ENCODE data around the gene ATP8A2.
A peak's percentile ranks its signal among the peaks of the same experiment; 100 is the strongest.

The ATP8A2 gene

GRCh38 chr13:25881136-25881926 is 509.6 kb downstream of the ATP8A2 start:
- H3K36me3 ChIP-seq (ENCODE audit: control insufficient read depth, insufficient read depth, low read length), result no peaks in the 10 kb centered on the region
- no peaks in the 10 kb centered on the region for H3K9me3 ChIP-seq (ENCODE audit: control insufficient read depth, low read length)
- H3K27ac ChIP-seq, result no peak overlapping the region
- no peaks in the 10 kb centered on the region for H3K79me2 ChIP-seq
- no peak overlapping the region for H3K4me3 ChIP-seq (ENCODE audit: low read depth, low read length)
- H3K4me2 ChIP-seq (ENCODE audit: low read length), result no peak overlapping the region
- no peaks in the 10 kb centered on the region for H3K27me3 ChIP-seq (ENCODE audit: control insufficient read depth, insufficient read depth, low read length)
- no peak overlapping the region for H2AFZ ChIP-seq
- no peaks in the 10 kb centered on the region for H3K4me1 ChIP-seq
- TF ChIP-seq, protein P1, sequence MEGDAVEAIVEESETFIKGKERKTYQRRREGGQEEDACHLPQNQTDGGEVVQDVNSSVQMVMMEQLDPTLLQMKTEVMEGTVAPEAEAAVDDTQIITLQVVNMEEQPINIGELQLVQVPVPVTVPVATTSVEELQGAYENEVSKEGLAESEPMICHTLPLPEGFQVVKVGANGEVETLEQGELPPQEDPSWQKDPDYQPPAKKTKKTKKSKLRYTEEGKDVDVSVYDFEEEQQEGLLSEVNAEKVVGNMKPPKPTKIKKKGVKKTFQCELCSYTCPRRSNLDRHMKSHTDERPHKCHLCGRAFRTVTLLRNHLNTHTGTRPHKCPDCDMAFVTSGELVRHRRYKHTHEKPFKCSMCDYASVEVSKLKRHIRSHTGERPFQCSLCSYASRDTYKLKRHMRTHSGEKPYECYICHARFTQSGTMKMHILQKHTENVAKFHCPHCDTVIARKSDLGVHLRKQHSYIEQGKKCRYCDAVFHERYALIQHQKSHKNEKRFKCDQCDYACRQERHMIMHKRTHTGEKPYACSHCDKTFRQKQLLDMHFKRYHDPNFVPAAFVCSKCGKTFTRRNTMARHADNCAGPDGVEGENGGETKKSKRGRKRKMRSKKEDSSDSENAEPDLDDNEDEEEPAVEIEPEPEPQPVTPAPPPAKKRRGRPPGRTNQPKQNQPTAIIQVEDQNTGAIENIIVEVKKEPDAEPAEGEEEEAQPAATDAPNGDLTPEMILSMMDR (IDR thresholded peaks at IDR 0.05), result no peak
- no peak overlapping the region for H3K9ac ChIP-seq

GRCh38 chr13:25881971-25882451 is 510.2 kb downstream of the ATP8A2 start:
- TF ChIP-seq, protein P1 (IDR thresholded peaks at IDR 0.05), result no peak
- Histone ChIP-seq H3K9me3 (ENCODE audit: control insufficient read depth, low read length) (no peaks in the 10 kb centered on the region), H3K9ac (no peak overlapping the region), H3K79me2 (no peaks in the 10 kb centered on the region), H3K27me3 (ENCODE audit: control insufficient read depth, insufficient read depth, low read length) (no peaks in the 10 kb centered on the region), H3K27ac (no peak overlapping the region), H3K36me3 (ENCODE audit: control insufficient read depth, insufficient read depth, low read length) (no peaks in the 10 kb centered on the region), H3K4me3 (ENCODE audit: low read depth, low read length) (no peak overlapping the region), H2AFZ (no peak overlapping the region), H3K4me2 (ENCODE audit: low read length) (peak overlapping the region; percentile 50), H3K4me1 (no peaks in the 10 kb centered on the region)

- H3K27ac ChIP-seq, result no peak overlapping the region
- H3K79me2 ChIP-seq, result no peaks in the 10 kb centered on the region
- H3K4me2 ChIP-seq (ENCODE audit: low read length), result no peak overlapping the region
- H3K36me3 ChIP-seq (ENCODE audit: control insufficient read depth, insufficient read depth, low read length), result no peaks in the 10 kb centered on the region
- no peaks in the 10 kb centered on the region for H3K27me3 ChIP-seq (ENCODE audit: control insufficient read depth, insufficient read depth, low read length)
- H3K9me3 ChIP-seq (ENCODE audit: control insufficient read depth, low read length), result no peaks in the 10 kb centered on the region
- H3K9ac ChIP-seq, result no peak overlapping the region
- TF ChIP-seq, protein P1 (IDR thresholded peaks at IDR 0.05), result no peak
- no peak overlapping the region for H2AFZ ChIP-seq
- no peaks in the 10 kb centered on the region for H3K4me1 ChIP-seq
- H3K4me3 ChIP-seq (ENCODE audit: low read depth, low read length), result no peak overlapping the region
Observed at GRCh38 chr13:25882466-25883357, 510.9 kb downstream of the ATP8A2 start.

- no peak overlapping the region for H3K27ac ChIP-seq
- no peaks in the 10 kb centered on the region for H3K9me3 ChIP-seq (ENCODE audit: control insufficient read depth, low read length)
- H3K4me3 ChIP-seq (ENCODE audit: low read depth, low read length), result no peak overlapping the region
- H3K36me3 ChIP-seq (ENCODE audit: control insufficient read depth, insufficient read depth, low read length), result no peaks in the 10 kb centered on the region
- no peak overlapping the region for H3K4me2 ChIP-seq (ENCODE audit: low read length)
- H3K79me2 ChIP-seq, result no peaks in the 10 kb centered on the region
- TF ChIP-seq, protein P1 (IDR thresholded peaks at IDR 0.05), result no peak
- no peaks in the 10 kb centered on the region for H3K4me1 ChIP-seq
- no peak overlapping the region for H2AFZ ChIP-seq
- H3K27me3 ChIP-seq (ENCODE audit: control insufficient read depth, insufficient read depth, low read length), result no peaks in the 10 kb centered on the region
- H3K9ac ChIP-seq, result no peak overlapping the region
Observed at GRCh38 chr13:25885418-25885817, 513.6 kb downstream of the ATP8A2 start.

Data from parathyroid adenoma (tissue), 2 donors.